Activated CD8-positive, alpha-beta memory T cell treated with anti-CD3 and anti-CD28 coated beads for 4 hours (primary cell): ENCODE data around the gene PLP1.
"Not testable (repeated sequence)": the region's sequence is repeated elsewhere in the genome, so short reads cannot be mapped to it uniquely, and the experiment has no call there.

ENCODE experiments used
- DNase-seq, 2 donors: peaks; one replicate each; pipeline ENCODE4 v3.0.0-alpha.2; 2020; ENCODE audit warnings: low read depth in 2 of 2

PLP1 gene

GRCh38 chrX:103776546-103776945 is at the start of gene PLP1:
Gene PLP1 (plus strand): TSS chrX:103776840. CDS start chrX:103776996, 156 bp downstream.
- no peak for DNase-seq

GRCh38 chrX:103727115-103727514 is 49.5 kb upstream of the PLP1 start:
- no peak for DNase-seq

DNA sequence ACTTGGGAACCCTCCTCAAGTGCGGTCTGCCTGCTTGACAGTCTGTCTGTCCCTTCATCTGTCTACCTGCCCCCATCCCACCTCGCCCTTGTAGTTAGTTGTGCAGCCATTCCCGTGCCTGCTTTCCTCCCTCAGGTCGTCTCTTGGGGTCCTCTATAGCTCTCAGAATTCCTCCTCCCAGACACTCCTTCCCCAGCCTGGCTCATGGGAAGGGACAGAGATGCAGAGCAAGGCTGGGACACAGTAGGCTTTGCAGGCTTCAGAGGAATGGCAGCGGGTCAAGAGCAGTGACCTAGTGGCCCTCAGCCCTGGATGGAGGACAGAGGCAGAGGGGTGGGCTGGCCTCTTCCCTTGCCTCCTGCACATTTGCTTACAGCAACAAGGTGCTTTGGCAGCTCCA is 47.6 kb upstream of the PLP1 start:
- DNase-seq = no peak

DNA sequence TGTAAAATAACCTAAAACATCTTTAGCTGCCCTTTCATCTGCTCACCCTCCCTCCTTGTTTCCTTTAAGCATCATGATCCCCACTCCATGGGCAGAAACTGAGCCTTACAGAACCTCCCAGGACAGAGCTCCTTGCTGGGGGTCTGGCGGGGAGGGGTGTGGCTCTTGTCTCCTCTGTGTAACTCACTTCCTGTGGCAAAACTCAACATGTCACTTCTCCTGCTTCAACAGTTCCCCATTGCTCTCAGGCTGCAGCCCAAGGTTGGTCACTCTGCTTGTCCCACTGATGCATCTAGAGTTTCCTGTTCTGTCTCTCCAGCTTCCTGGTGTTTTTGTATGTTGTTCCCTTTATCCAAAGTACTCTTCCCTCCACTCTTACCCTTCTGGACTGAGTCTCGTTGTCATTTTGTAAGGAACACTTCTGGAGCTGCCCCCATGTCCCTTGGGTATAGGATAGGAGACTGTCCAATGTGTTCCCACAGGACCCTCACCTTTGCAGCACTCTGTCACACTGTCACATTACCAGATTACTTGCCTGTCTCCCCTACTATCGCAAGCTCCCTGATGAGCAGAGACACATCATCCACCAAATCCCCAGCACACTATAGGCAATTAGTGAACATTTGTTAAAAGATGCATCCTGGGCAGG is 46.4 kb upstream of the PLP1 start:
- no peak for DNase-seq

DNA sequence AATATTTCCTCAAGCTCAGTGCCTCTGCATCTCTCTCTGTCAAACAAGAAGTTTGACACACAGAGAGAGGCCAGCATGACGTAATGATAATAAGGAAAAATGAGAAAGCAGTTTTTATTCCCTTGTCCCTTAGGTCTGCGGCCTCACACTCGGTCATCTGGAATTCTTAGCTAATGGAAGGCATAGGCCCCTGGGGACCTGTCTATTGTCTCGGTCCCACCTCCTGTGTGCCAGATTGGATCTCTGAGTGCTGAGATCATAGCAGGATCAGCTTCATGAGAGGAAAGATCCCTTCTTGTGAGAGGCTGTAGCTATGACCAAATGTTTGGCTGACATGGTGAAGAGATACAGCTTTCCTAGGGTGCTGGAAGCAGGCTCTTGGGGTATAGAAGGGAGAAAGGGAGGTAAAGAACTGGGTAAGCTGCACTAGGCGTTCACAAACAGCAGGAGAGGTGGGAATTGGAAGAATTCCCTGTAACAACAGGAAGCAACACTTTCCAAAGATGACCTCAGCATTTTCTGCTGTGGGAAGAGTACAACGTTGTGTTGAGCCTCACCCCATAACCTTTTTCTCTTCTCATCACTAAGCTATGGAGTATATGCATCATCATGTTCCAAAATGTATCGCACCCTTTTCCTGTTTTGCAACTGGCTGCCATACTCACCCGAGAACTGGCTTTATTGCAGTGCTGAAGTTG is 45.7 kb upstream of the PLP1 start:
- DNase-seq = no peak

DNA sequence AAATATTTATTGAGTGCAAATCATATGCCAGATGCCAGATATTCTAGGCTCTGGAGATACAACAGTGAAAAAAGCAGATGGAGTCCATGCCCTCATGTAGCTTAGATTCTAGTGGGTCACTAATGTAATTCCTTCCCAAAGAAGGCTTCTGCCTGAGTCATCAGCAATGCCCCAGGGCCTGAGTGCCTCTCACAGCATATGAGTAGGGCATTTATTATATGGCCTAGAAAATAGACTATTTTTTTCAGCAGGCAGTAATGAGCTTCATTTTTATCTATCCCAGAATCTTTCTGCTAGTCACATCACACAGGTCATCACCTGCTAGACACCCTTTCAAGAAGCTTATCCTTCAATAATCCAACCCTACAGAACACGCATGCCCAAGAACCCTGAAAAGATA is 43.6 kb upstream of the PLP1 start:
- no peak for DNase-seq

- DNase-seq = no peak
Observed at GRCh38 chrX:103734125-103734760, 42.4 kb upstream of the PLP1 start.

DNA sequence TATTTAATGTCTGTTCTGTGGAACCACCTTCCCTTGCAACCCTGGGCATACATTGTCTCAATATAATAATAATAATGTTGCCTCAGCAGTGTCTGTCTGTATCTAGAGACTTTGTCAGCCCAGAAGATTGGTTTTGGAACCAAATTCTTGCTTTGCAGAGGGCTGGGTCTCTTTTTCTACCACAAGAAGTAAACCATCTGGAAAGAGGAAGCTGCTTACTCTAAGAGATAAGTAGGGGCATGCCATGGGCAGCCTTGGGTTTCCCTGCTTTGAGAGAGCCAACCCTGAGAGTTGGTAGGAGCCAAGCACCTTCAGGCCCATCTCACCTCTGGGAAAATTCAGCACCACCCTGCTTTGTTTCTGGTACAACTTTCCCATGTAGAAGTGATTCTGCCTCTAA is 38.9 kb upstream of the PLP1 start:
- DNase-seq = no peak

DNA sequence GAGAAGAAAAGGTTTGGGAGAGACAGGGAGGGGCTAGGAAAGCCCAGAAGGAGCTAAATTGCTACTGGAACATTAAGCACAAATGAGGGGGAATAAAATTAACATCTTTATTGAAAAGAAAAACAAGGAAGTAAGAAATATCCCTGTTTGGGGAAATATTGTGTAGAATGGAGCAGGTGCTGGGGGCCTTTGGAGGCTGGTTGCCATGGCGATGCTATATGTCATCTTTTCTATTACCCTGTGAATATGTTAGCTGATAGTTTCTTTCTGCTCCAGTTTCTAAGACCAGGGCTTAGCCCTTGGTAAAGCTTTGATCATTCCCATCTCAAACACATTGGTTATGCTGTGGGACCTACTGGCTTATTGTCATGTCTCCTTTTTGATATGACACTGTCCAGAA is 37.2 kb upstream of the PLP1 start:
- DNase-seq = no peak

DNA sequence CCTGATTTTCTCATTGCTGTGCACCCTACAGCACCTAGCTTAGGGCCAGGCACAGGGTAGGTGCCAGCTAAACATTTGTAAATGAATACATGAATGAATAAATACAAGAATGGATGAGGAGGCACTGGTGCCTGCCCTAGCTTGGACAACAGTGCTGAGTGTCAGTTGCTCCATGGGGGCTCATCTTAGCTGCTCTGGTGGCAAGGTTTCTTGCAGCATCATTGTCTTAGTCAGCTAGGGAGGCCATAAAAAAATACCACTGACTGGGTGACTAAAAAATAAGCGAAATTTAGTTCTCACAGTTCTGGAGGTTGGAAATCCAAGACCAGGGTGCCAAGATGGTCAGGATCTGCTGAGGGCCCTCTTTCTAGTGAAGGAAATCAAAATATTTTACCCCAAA is 34.8 kb upstream of the PLP1 start:
- DNase-seq = no peak

DNA sequence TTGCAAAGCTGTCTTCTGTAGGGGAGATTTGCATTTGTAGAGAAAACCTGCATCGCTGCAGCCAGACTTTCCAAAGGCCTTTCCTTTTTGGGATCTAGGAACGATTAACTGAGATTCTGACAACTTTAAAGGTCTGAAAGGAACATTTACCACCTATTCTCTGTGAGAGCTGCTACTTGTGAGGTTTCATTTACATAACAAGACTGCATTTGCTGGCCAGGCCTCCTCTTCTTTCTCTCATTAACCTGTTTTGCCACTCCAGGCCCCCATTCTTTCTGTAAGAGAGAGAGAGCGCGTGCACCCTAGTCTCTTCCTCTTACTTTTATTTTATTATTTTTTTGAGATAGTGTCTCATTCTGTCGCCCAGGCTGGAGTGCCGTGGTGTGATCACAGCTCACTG is 34.3 kb upstream of the PLP1 start:
- no peak for DNase-seq

DNA sequence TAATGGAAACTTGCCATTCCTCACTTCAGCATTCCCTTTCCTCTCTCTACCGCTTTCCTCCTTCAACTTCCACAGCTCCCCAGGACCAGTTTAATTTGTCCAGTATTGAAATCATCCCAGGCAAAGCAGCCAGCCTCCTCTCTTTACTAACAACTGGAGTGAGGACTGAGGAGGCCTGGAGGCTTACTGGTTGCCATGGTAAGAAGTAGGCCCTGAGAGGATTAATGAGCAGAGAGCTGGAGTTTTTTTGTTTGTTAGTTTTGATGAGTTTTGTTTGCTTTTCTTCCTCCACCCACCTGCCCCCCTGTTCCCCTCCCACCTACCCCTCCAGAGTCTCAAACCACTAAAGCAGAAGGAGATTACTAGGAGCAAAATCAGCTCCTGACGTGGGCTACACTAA is 29.5 kb upstream of the PLP1 start:
- no peak for DNase-seq

- DNase-seq = no peak
Observed at GRCh38 chrX:103754401-103754800, 22.2 kb upstream of the PLP1 start.

- DNase-seq = no peak
Observed at GRCh38 chrX:103756736-103757135, 19.9 kb upstream of the PLP1 start.

GRCh38 chrX:103758555-103758954 is 18.1 kb upstream of the PLP1 start:
- no peak for DNase-seq

DNA sequence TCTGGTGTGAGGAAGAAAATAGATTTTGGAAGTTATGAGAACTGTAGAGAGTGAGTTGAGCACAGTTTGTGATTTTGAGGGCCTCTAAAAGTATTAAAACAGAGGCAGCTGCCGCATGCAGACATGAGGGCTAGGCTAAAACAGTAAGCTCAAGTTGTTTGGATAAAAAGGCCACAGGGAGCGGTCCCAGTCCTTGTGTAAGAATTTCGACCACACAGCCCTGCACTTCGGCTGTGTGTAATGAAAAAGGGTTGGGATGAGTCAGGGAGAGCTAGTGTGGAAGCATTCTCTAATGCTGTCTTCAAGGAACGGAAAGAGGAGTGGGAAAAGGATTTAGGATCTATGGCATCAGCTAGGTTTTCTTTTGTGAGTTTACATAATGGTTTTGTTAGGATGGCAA is 13.1 kb upstream of the PLP1 start:
- DNase-seq = not testable (repeated sequence)

DNA sequence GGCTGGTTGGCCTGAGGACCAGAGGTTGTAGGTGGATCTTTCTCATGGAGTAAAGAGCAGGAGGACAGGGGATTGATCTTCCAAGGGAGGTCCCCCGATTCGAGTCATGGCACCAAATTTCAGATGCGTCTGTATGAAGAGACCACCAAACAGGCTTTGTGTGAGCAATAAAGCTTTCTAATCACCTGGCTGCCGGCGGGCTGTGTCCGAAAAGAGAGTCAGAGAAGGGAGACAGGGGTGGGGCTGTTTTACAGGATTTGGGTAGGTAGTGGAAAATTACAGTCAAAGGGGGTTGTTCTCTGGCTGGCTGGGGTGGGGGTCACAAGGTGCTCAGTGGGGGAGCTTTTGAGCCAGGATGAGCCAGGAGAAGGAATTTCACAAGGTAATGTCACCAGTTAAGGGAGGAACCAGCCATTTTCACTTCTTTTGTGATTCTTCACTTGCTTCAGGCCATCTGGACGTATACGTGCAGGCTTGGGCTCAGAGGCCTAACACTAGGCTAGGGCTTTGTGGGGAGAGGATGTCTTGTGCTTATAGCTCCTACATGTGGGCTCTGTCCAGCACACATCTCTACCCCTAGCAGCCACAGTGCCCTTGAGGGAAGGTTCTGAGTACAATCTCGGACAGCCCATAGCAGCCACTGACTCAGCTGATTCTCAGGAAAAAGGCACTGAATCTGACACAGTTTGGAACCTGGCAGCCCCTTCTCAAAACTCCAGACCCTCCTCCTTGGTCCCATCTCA is 9.7 kb upstream of the PLP1 start:
- DNase-seq = not testable (repeated sequence)

- DNase-seq = no peak
Observed at GRCh38 chrX:103773445-103773844, 3.2 kb upstream of the PLP1 start.

GRCh38 chrX:103774070-103774642 is 2.5 kb upstream of the PLP1 start:
- no peak for DNase-seq

- DNase-seq = no peak
Observed at GRCh38 chrX:103779141-103779789, 2.6 kb downstream of the PLP1 start.

GRCh38 chrX:103780336-103781061 is 3.9 kb downstream of the PLP1 start:
- no peak for DNase-seq
